GM19035 (cell line): ENCODE data around the gene SDHC.
A peak's percentile ranks its signal among the peaks of the same experiment; 100 is the strongest.

Experiments used
- ATAC-seq: cut with Tn5 transposase; IDR thresholded peaks from one replicate; pipeline ENCODE4 v1.9.1; 2021; ENCODE audit not compliant: unreplicated experiment

The SDHC gene

GRCh38 chr1:161314201-161314981 is at the start of gene SDHC:
SDHC (plus strand) TSS chr1:161314381; CDS start chr1:161314406, 25 bp downstream.
- ATAC-seq, result peak; percentile 95

GRCh38 chr1:161265305-161265704 is 48.9 kb upstream of the SDHC start:
- ATAC-seq, result no peak

- ATAC-seq, result no peak
Observed at GRCh38 chr1:161266202-161266601, 48.0 kb upstream of the SDHC start.

GRCh38 chr1:161266836-161267235 is 47.3 kb upstream of the SDHC start:
- ATAC-seq, result no peak

- ATAC-seq, result no peak
Observed at GRCh38 chr1:161267321-161267720, 46.9 kb upstream of the SDHC start.

- ATAC-seq, result no peak
Observed at GRCh38 chr1:161273402-161273801, 40.8 kb upstream of the SDHC start.

GRCh38 chr1:161274874-161275273 is 39.3 kb upstream of the SDHC start:
- ATAC-seq, result no peak

- no peak for ATAC-seq
Observed at GRCh38 chr1:161282991-161283390, 31.2 kb upstream of the SDHC start.

GRCh38 chr1:161285113-161285512 is 29.1 kb upstream of the SDHC start:
- ATAC-seq, result no peak

GRCh38 chr1:161285521-161285920 is 28.7 kb upstream of the SDHC start:
- no peak for ATAC-seq

GRCh38 chr1:161287482-161288054 is 26.6 kb upstream of the SDHC start:
- no peak for ATAC-seq

- no peak for ATAC-seq
Observed at GRCh38 chr1:161290779-161291178, 23.4 kb upstream of the SDHC start.

- ATAC-seq, result no peak
Observed at GRCh38 chr1:161297415-161297814, 16.8 kb upstream of the SDHC start.

- no peak for ATAC-seq
Observed at GRCh38 chr1:161298116-161298515, 16.1 kb upstream of the SDHC start.

- ATAC-seq, result no peak
Observed at GRCh38 chr1:161299347-161299746, 14.8 kb upstream of the SDHC start.

- no peak for ATAC-seq
Observed at GRCh38 chr1:161300478-161300877, 13.7 kb upstream of the SDHC start.

- ATAC-seq, result no peak
Observed at GRCh38 chr1:161304927-161305866, 9.0 kb upstream of the SDHC start.

GRCh38 chr1:161305867-161306519 is 8.2 kb upstream of the SDHC start:
- ATAC-seq, result peak; percentile 74

GRCh38 chr1:161307230-161307768 is 6.9 kb upstream of the SDHC start:
- ATAC-seq, result no peak

- ATAC-seq, result no peak
Observed at GRCh38 chr1:161307892-161308638, 6.1 kb upstream of the SDHC start.
